GM12873 (cell line): Measurements from ENCODE around the gene TREML4.

Experiments used
- TF ChIP-seq, protein P1 (sequence below): IDR thresholded peaks from 2 replicates; pipeline ENCODE4 v1.5.1; 2012; ENCODE audit warnings: low read depth, mild to moderate bottlenecking, moderate library complexity, low read length, control low read depth; ENCODE audit not compliant: insufficient read depth; ENCODE audit errors: missing control alignments

Gene TREML4, protein sequence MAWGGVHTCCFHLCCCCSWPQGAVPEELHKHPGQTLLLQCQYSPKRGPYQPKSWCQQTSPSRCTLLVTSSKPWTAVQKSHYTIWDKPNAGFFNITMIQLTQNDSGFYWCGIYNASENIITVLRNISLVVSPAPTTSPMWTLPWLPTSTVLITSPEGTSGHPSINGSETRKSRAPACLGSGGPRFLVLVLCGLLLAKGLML

DNA sequence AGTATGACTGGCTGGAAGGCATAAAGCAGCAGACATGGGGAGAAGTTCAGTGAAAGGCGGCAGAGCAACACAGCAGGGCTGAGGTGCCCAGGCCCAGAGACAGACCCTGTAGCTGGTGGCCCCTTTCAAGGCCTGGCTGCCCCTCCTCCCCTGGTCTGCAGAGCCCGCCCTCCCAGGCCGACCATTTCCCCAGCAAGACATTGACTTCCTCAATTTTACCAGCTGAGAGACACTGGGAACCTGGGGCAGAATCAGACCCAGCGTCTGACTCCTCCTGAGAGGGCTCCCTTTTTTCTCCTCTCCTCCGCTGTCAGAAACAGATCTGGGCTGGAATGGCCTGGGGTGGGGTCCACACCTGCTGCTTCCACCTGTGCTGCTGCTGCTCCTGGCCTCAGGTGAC, at the start of gene TREML4:
TSS of gene TREML4 (plus strand) at position 254 of the 400 bp plus-strand sequence. CDS start at position 333, 79 bp downstream.
- TF ChIP-seq, protein P1, sequence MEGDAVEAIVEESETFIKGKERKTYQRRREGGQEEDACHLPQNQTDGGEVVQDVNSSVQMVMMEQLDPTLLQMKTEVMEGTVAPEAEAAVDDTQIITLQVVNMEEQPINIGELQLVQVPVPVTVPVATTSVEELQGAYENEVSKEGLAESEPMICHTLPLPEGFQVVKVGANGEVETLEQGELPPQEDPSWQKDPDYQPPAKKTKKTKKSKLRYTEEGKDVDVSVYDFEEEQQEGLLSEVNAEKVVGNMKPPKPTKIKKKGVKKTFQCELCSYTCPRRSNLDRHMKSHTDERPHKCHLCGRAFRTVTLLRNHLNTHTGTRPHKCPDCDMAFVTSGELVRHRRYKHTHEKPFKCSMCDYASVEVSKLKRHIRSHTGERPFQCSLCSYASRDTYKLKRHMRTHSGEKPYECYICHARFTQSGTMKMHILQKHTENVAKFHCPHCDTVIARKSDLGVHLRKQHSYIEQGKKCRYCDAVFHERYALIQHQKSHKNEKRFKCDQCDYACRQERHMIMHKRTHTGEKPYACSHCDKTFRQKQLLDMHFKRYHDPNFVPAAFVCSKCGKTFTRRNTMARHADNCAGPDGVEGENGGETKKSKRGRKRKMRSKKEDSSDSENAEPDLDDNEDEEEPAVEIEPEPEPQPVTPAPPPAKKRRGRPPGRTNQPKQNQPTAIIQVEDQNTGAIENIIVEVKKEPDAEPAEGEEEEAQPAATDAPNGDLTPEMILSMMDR = no peak

DNA sequence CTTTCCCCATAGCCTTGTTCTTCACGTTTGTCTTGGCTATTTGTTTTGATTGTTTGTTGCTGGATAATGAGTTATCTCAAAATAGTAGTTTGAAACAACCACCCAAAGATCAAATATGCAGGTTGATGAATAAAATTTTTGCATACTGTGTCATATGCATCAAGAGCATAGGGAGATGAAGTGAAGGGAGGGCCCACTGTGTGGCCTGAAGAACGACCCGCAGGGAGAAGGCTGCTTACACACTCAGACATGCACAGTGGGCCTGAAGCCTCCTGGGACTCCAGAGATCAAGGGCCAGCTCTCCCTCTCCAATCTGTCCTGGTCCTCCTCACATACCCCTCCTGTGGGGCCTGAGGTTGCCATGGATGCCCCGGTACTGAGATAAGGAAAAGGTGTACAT, 49.0 kb upstream of the TREML4 start:
- TF ChIP-seq, protein P1 = no peak

DNA sequence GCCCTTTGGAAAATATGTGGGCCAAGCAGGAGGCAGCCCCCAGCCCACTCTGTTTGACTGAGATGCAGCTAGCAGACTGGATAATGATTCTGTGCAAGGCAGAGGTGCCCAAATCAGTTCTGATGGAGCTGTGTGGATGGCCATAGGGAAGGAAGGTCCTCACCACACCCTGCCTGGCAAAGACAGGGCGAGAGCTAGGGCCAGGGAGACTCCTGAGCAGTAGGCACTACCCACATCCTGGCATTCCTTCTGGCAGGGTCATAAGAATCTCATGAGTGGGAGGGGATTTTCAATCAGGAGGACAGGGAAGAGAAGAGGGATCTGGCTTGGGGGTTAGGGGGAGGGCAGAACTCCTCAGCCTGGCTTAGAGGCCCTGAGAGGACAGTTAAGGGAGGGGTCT, 46.6 kb upstream of the TREML4 start:
- TF ChIP-seq, protein P1 = no peak

DNA sequence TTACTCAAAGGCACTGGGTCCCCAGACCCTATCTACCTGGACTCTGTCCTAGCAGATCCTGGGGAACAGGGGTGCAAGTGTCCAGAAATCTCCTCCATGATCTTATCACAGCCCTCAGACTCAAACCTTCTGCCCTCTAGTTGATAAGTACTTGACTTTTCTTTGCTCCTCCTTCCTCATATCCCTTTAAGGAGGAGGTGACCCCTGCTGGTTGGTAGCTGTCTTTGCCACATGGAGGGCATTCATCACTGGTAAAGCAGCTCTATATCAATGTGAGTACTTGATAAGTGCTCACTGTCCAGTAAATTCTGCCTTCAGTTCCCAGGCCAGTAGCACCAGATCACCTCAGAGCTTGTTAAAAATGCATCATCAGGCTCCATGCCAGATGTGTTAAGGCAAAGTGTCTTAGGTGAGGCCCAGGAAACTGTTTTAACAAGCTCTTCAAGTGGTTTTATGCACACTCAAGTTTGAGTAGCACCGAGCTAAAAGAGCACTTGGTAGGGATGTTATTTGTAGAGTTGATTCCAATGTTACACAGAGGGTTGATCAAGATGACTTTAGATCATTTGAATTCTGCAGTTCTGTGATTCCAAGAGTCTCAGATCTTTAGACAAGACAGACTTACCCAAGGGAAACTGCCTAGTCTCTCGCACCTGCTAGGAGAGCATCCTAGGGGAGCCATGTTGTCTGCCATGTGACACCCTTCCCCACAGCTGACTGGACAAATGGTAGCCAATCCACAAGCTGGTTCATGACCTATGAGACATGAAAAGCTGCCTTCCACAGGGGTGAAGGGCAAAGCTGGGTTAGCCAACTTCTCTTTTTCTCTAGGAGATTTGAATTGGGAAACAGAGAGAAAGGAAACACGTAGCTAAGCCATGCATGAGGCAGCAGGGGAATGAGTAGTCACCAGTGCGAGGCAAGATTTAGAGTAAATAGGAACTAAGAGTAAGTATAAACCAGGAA, 45.8 kb upstream of the TREML4 start:
- TF ChIP-seq, protein P1 = peak; percentile 75

DNA sequence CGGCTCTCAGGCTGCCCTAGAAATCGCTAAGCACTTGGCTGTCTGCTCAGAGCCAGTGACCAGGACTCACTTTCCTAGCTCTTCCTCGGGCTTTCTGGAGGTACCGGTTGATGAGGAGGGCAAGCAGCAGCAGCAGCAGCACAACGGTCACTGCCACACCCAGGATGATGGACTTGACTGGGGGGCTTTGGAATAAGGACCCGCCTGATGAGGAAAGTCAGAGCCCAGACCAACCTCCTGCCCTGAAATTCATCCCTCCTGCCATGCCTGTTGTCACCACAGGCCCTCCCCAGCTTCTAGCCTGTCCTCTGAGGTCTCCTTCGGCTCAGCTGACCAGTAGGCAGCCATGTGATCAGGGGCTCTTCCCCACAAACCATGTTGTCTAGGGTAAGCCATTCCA, 43.4 kb upstream of the TREML4 start:
- TF ChIP-seq, protein P1 = no peak

DNA sequence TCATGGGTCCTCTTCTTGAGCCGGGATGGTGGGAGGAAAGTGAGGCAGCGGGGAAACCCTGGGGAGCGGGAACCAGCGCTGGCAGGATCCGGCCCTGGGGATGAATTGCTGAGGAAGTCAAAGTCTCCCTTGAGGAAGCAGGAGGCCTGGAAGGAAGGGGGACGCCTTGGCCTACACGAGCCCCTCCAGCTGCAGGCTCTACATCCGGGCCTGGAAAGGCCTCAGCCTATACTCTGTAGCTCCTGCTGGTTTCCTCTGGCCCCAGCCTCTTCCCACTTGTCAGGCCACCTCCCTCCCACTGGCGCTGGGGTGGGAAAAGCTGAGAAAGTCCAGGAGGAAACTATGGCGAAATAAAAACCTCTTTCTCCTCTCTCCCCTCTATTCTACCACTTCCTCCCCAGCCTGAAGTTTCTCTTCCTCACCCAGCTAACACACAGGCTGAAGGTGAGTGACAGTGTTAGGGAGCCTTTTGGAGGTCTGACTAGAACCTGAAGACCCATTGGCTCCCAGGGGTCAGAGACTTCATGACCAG, 42.1 kb upstream of the TREML4 start:
- TF ChIP-seq, protein P1 = no peak
